ENCODE results near the gene METAP1D. TPM values are rescaled to one million over a fixed set of nuclear protein-coding genes. Genes with fewer than 3 reads are reported as not detected.

METAP1D gene
- polyA plus RNA-seq, 1 of the 3 experiments (the other 2 are of a cell fraction): 10.3 TPM

DNA sequence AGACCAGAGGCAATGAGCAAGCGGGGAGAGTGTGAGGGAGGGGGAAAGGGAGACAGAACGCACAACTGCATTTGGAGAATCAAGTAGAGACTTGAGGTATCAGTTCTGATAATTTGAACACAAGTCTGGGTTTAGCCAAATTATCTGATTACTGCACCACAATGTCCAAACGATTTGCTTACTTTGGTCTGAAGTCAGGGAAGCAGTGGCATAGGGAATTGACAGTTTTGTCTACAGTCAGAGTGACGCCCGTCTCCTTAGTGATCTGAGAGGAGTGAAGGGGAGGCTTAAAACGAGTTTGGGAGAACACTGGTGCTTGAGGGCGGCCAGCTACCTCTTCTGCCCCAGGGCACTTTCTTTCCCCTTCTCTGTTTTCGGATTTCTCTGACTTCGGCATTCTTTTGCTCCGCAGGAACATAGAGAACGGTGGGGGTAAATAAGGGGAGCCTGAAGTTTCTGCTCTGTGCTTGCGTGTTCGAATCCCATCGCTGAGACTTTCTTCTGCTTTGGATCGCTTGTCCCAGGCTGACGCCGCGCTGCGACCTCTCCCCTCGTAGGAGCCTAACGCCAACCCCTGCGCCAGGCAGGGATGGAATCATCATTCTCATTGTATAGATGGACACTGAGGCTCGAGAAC lies 105.8 kb downstream of the METAP1D start:
- 17% methylated on average over 23 of the region's 23 CpGs for WGBS (ENCODE audit: low lambda C conversion rate)
- TF ChIP-seq JUND (IDR thresholded peaks at IDR 0.05) (no peak), EZH2phosphoT487 (IDR thresholded peaks at IDR 0.05; ENCODE audit: borderline replicate concordance, low read depth) (no peak), NFIC (IDR thresholded peaks at IDR 0.05; ENCODE audit: borderline replicate concordance) (no peak), SMC3 (IDR thresholded peaks at IDR 0.05; ENCODE audit: low read depth, low read length) (no peak), MXI1 (IDR thresholded peaks at IDR 0.05; ENCODE audit: low read depth, low read length) (no peak), ELF1 (IDR thresholded peaks at IDR 0.05) (no peak)
- Histone ChIP-seq H3K4me3 (ENCODE audit: low read depth in 2 of 2, low read length in 1 of 2) (peak overlapping the region; percentile 46 to 57; a peak in 3 of 4 replicates), H3K9me3 (no peaks in the 10 kb centered on the region), H3K27me3 (ENCODE audit: insufficient read depth) (peaks cover 14% of the 10 kb centered on the region; the same call in 1 of the 2 replicates), H4K20me1 (ENCODE audit: insufficient read depth) (no peaks in the 10 kb centered on the region), H3K79me2 (ENCODE audit: insufficient read depth) (no peaks in the 10 kb centered on the region), H3K27ac (ENCODE audit: low read depth in 2 of 2, low read length in 1 of 2) (no peak overlapping the region), H3K9me2 (no peaks in the 10 kb centered on the region), H3K4me2 (peak overlapping the region; percentile 71), H2AFZ (ENCODE audit: low read depth) (peak overlapping the region; percentile 86; the same call in 1 of the 2 replicates), H3F3A (replicated peaks; ENCODE audit: insufficient read depth) (peaks cover 7% of the 10 kb centered on the region), H3K36me3 (replicated peaks in 1 of 2; ENCODE audit: control insufficient read depth in 1 of 2, insufficient read depth in 2 of 2, low read length in 1 of 2) (no peaks in the 10 kb centered on the region), H3K4me1 (ENCODE audit: control insufficient read depth in 1 of 2, insufficient read depth in 2 of 2, low read depth in 1 of 2, low read length in 1 of 2) (peaks cover 0 to 26% of the 10 kb centered on the region in 2 experiments; a peak in 2 of 4 replicates), H3K9ac (no peak overlapping the region)
- POLR2A ChIA-PET: no interaction called here
- peak; percentile 27 for DNase-seq
- CTCF ChIA-PET: interaction anchor here (0.8 to 8.7 kb wide), 28 partner anchors 7 to 516 kb away, joined by 3 to 96 read pairs (median 5); partner anchors contain the start of gene HAT1

DNA sequence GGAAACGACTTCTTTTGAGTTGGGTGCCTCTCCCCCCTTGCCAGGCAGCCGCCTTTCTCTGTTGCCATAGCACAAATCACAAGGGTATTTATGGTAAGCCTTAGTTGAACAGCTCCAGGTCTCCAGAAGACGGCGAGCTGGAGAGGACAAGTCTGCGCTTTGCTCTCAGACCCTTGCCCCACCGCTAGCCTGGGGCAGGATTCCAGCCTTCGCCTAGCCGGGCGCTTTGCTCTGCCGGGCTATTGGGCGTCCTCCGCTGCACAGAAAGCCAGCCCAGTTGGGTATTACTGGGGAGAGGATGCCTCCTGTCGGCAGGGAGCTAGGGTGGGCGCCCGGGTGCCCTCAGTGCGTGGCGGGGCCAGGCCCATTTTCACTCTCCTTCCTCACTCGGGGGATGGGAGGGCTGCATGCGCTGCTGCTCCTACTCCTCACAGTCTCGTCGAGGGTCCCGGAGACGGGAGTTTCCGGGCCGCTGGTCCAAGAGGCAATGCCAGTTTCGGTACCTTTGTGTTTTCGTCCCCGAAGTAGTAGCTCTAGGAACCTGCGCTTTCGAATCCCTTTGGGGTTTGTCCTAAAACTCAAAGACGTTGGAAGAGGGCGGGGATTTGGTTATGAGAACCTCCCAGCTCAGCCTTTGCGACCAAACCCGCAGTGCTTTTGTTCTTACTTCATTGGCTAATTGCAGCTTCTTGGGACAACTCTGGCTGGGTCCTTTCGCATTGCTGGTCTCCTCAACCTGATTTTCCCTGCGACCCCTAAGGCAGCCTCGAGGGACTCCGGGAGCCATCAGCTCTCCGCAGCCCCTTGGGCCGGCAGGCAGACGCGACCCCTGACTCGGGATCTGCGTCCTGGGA lies 106.6 kb downstream of the METAP1D start:
- Histone ChIP-seq H3K9me2 (no peaks in the 10 kb centered on the region), H3K36me3 (replicated peaks in 1 of 2; ENCODE audit: control insufficient read depth in 1 of 2, insufficient read depth in 2 of 2, low read length in 1 of 2) (no peaks in the 10 kb centered on the region), H4K20me1 (ENCODE audit: insufficient read depth) (no peaks in the 10 kb centered on the region), H3K4me1 (ENCODE audit: control insufficient read depth in 1 of 2, insufficient read depth in 2 of 2, low read depth in 1 of 2, low read length in 1 of 2) (peaks cover 0 to 26% of the 10 kb centered on the region in 2 experiments; a peak in 2 of 4 replicates), H3K4me2 (peak overlapping the region; percentile 71), H3K4me3 (ENCODE audit: low read depth in 2 of 2, low read length in 1 of 2) (peak overlapping the region; percentile 46 to 57), H3K79me2 (ENCODE audit: insufficient read depth) (no peaks in the 10 kb centered on the region), H3K27me3 (ENCODE audit: insufficient read depth) (peaks cover 6% of the 10 kb centered on the region; the same call in 1 of the 2 replicates), H3K9me3 (no peaks in the 10 kb centered on the region), H3F3A (replicated peaks; ENCODE audit: insufficient read depth) (peaks cover 7% of the 10 kb centered on the region), H3K27ac (ENCODE audit: low read depth in 2 of 2, low read length in 1 of 2) (no peak overlapping the region), H3K9ac (peak overlapping the region; percentile 35; the same call in 1 of the 2 replicates), H2AFZ (ENCODE audit: low read depth) (peak overlapping the region; percentile 86)
- ChIA-PET CTCF (interaction anchor here (0.6 to 8.7 kb wide), 34 partner anchors 8 to 604 kb away, joined by 3 to 96 read pairs (median 4); partner anchors contain the start of gene HAT1), POLR2A (no interaction called here)
- 15% methylated on average over 33 of the region's 44 CpGs for WGBS (ENCODE audit: low lambda C conversion rate)
- peak; percentile 78 for DNase-seq
- TF ChIP-seq EP300 (IDR thresholded peaks at IDR 0.05; ENCODE audit: borderline replicate concordance in 1 of 2, low read depth in 1 of 2, low read length in 1 of 2) (no peak), SMC3 (IDR thresholded peaks at IDR 0.05; ENCODE audit: low read depth, low read length) (peak; percentile 42), JUND (IDR thresholded peaks at IDR 0.05) (no peak), GATA2 (CRISPR knock-in tag; IDR thresholded peaks at IDR 0.05) (no peak), NRF1 (IDR thresholded peaks at IDR 0.05; ENCODE audit: low read depth, low read length) (no peak), NFIC (IDR thresholded peaks at IDR 0.05; ENCODE audit: borderline replicate concordance) (no peak), MXI1 (IDR thresholded peaks at IDR 0.05; ENCODE audit: low read depth, low read length) (no peak), FOXJ3 (CRISPR knock-in tag; IDR thresholded peaks at IDR 0.05) (no peak), TCF12 (IDR thresholded peaks at IDR 0.05) (no peak), POLR2AphosphoS5 (IDR thresholded peaks at IDR 0.05; ENCODE audit: low read depth, low read length) (no peak), TEAD4 (IDR thresholded peaks at IDR 0.05; ENCODE audit: borderline replicate concordance, insufficient read depth) (no peak), EZH2phosphoT487 (IDR thresholded peaks at IDR 0.05; ENCODE audit: borderline replicate concordance, low read depth) (no peak), CHD2 (IDR thresholded peaks at IDR 0.05; ENCODE audit: low read length, partially characterized antibody) (no peak), ELF1 (IDR thresholded peaks at IDR 0.05) (no peak)
- TF ChIP-seq, protein P1, sequence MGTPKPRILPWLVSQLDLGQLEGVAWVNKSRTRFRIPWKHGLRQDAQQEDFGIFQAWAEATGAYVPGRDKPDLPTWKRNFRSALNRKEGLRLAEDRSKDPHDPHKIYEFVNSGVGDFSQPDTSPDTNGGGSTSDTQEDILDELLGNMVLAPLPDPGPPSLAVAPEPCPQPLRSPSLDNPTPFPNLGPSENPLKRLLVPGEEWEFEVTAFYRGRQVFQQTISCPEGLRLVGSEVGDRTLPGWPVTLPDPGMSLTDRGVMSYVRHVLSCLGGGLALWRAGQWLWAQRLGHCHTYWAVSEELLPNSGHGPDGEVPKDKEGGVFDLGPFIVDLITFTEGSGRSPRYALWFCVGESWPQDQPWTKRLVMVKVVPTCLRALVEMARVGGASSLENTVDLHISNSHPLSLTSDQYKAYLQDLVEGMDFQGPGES (IDR thresholded peaks at IDR 0.05; ENCODE audit: low read depth, low read length): no peak
- TF ChIP-seq, protein P2, sequence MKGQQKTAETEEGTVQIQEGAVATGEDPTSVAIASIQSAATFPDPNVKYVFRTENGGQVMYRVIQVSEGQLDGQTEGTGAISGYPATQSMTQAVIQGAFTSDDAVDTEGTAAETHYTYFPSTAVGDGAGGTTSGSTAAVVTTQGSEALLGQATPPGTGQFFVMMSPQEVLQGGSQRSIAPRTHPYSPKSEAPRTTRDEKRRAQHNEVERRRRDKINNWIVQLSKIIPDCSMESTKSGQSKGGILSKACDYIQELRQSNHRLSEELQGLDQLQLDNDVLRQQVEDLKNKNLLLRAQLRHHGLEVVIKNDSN (IDR thresholded peaks at IDR 0.05; ENCODE audit: borderline replicate concordance, low read depth): no peak
- TF ChIP-seq, protein P3, sequence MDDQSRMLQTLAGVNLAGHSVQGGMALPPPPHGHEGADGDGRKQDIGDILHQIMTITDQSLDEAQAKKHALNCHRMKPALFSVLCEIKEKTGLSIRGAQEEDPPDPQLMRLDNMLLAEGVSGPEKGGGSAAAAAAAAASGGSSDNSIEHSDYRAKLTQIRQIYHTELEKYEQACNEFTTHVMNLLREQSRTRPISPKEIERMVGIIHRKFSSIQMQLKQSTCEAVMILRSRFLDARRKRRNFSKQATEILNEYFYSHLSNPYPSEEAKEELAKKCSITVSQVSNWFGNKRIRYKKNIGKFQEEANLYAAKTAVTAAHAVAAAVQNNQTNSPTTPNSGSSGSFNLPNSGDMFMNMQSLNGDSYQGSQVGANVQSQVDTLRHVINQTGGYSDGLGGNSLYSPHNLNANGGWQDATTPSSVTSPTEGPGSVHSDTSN (IDR thresholded peaks at IDR 0.05): no peak
- TF ChIP-seq, protein P4, sequence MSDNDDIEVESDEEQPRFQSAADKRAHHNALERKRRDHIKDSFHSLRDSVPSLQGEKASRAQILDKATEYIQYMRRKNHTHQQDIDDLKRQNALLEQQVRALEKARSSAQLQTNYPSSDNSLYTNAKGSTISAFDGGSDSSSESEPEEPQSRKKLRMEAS (IDR thresholded peaks at IDR 0.05; ENCODE audit: low read depth): peak; percentile 64; the same call in 1 of the 2 replicates
- TF ChIP-seq, protein P5, sequence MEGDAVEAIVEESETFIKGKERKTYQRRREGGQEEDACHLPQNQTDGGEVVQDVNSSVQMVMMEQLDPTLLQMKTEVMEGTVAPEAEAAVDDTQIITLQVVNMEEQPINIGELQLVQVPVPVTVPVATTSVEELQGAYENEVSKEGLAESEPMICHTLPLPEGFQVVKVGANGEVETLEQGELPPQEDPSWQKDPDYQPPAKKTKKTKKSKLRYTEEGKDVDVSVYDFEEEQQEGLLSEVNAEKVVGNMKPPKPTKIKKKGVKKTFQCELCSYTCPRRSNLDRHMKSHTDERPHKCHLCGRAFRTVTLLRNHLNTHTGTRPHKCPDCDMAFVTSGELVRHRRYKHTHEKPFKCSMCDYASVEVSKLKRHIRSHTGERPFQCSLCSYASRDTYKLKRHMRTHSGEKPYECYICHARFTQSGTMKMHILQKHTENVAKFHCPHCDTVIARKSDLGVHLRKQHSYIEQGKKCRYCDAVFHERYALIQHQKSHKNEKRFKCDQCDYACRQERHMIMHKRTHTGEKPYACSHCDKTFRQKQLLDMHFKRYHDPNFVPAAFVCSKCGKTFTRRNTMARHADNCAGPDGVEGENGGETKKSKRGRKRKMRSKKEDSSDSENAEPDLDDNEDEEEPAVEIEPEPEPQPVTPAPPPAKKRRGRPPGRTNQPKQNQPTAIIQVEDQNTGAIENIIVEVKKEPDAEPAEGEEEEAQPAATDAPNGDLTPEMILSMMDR (IDR thresholded peaks at IDR 0.05): peak; percentile 54

Measured in SK-N-SH (cell line).